Prostate gland (tissue), 2 donors: ENCODE measurements around the gene SPRYD3. TPM values are rescaled to one million over a fixed set of nuclear protein-coding genes. Genes with fewer than 3 reads are reported as not detected.
A peak's percentile ranks its signal among the peaks of the same experiment; 100 is the strongest.

Source experiments
- DNase-seq: peaks from one replicate; pipeline ENCODE4 v3.0.0-alpha.2; 2019; ENCODE audit warnings: low spot score
- H3K27ac ChIP-seq, 2 donors: fragments of 200-600 bp; sonication (generic); 2 replicates each; pipeline ENCODE4 v1.5.1; 2017 to 2019
- H3K27me3 ChIP-seq: fragments of 200-600 bp; sonication (generic); replicated peaks from 2 replicates; pipeline ENCODE4 v1.5.1; 2019; ENCODE audit not compliant: insufficient read depth
- H3K36me3 ChIP-seq, 2 donors: fragments of 200-600 bp; sonication (generic); 1 replicate in 1 of 2; 2 replicates in 1 of 2; pipeline versions ENCODE4 v1.5.1 to v1.8.1; 2017 to 2019
- H3K4me1 ChIP-seq: fragments of 200-600 bp; sonication (generic); replicated peaks from 2 replicates; pipeline ENCODE4 v1.5.1; 2019
- H3K4me3 ChIP-seq, 2 donors: fragments of 200-600 bp; sonication (generic); 2 replicates each; pipeline ENCODE4 v1.5.1; 2017 to 2019
- H3K9me3 ChIP-seq: fragments of 200-600 bp; sonication (generic); 2 replicates; pipeline ENCODE4 v1.5.1; 2017
- POLR2A ChIP-seq: fragments of 450-650 bp; IDR thresholded peaks from one replicate; pipeline ENCODE4 v1.6.1; 2016; ENCODE audit warnings: antibody characterized with exemption, mild to moderate bottlenecking
- POLR2AphosphoS5 ChIP-seq: sonication (generic); formaldehyde crosslinking; IDR thresholded peaks from one replicate; pipeline ENCODE4 v1.6.1; 2017; ENCODE audit warnings: antibody characterized with exemption
- WGBS: methylation state at CpG from one replicate; pipeline ENCODE4 v1.1.5; 2018; 5-methylcytosine and 5-hydroxymethylcytosine counted together
- intact Hi-C: fragments of 100-400 bp; cut with DNase I; formaldehyde crosslinking; loops from one replicate; pipeline ENCODE4 v1.14.2; 2022
- total RNA-seq, 2 donors: library from RNA; depleted of rRNA; stranded (reverse); fragments of >200 nt; gene quantifications; one replicate each; pipeline ENCODE4 v1.1.0, GENCODE V29; 2016
- TF ChIP-seq, protein P1 (sequence below), 4 experiments: fragments of 200-600 bp in 2 of 4; fragments of 450-650 bp in 2 of 4; sonication (generic) in 2 of 4; IDR thresholded peaks; 1 replicate in 3 of 4; 2 replicates in 1 of 4; pipeline ENCODE4 v1.5.1; 2016 to 2019; ENCODE audit warnings: antibody characterized with exemption in 4 of 4, mild to moderate bottlenecking in 2 of 4, moderate library complexity in 2 of 4

SPRYD3 gene
- total RNA-seq, 2 donors from 2014 or later: 38.7 to 54.4 TPM

DNA sequence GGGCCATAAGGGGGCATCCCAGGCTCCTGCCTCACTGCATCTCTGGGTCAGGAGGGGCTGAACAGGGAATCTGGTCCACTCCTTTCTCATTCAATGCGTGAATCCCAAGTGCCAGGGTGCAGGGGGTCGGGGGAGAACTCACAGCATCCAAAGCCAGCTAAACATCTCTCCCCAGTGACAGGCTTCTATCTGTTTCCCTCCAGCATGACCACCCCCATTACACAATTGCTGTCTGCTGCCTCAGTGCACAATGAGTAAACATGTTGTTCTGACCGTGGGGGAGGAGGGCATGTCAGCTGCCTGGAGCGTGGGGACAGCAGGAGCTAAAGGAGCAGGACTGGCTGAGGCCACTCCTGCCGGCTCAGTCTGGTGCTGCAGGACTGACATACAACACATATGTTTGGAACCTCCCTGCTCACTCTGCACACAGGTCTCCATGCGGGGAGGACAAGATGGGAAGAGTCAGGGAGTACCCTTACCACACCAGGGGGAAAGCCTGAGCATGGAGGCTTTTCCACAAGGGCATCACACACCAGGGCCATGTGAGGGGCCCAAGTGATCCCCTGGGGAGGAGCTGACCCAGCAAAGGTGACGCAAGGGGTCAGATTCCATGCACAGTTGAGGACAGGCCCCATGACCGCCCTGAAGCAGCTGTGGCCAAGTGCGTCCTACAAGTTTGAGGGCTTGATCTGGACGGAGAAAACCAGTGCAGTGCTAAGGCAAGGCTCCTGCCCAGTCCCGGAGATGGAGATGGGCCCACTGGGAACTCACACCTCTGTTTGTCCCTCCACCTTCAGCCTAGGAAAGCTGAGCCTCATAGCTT, 27.9 kb downstream of the SPRYD3 start:
- Histone ChIP-seq H3K4me3 (peak overlapping the region; percentile 24 to 52), H3K27ac (peak overlapping the region; percentile 99), H3K27me3 (no peaks in the 10 kb centered on the region), H3K9me3 (no peaks in the 10 kb centered on the region), H3K36me3 (no peaks in the 10 kb centered on the region), H3K4me1 (peaks cover 49% of the 10 kb centered on the region)
- WGBS: 40% methylated on average over 11 of the region's 11 CpGs
- TF ChIP-seq POLR2AphosphoS5 (peak; percentile 76), POLR2A (no peak)
- TF ChIP-seq, protein P1, sequence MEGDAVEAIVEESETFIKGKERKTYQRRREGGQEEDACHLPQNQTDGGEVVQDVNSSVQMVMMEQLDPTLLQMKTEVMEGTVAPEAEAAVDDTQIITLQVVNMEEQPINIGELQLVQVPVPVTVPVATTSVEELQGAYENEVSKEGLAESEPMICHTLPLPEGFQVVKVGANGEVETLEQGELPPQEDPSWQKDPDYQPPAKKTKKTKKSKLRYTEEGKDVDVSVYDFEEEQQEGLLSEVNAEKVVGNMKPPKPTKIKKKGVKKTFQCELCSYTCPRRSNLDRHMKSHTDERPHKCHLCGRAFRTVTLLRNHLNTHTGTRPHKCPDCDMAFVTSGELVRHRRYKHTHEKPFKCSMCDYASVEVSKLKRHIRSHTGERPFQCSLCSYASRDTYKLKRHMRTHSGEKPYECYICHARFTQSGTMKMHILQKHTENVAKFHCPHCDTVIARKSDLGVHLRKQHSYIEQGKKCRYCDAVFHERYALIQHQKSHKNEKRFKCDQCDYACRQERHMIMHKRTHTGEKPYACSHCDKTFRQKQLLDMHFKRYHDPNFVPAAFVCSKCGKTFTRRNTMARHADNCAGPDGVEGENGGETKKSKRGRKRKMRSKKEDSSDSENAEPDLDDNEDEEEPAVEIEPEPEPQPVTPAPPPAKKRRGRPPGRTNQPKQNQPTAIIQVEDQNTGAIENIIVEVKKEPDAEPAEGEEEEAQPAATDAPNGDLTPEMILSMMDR (IDR thresholded peaks at IDR 0.05): peak in 2 of 4 experiments; percentile 37 to 53
- intact Hi-C loops: loop anchor here (10.0 kb wide), 1 partner anchor 454 kb away; the partner anchor contains the start of genes NPFF and TARBP2
- DNase-seq: peak; percentile 66

DNA sequence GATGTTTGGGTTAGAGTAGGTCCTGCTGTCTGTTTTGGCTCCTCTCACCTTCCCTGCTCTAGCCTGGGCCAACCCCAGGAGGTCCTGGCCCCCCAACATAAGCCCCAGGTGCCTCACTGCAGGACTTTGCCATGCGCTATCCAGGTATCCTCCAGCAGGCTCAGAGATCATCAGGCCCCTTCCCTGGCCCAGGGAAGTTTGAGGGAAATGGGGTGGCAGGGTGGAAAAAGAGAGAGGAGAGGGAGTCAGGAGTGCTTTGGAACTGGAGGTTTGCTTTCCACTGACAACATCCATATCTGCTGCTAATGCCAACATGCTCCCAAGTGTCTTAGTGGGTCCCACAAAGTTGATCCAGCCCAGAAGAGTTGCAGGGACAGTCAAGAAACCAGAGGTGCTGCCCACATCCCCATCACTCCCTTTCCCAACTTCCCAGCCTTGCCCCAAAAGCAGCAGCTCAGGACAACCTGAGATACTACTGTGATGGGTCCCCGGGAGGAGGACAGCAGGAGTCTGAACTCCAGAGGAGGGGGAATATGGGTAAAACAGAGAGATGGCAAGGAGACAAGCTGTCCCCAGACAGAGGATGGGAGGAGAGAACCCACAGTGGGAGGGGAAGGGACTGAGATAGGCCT, 28.6 kb downstream of the SPRYD3 start:
- peak overlapping the region; percentile 24 to 52 for H3K4me3 ChIP-seq
- no peaks in the 10 kb centered on the region for H3K27me3 ChIP-seq
- TF ChIP-seq, protein P1 (IDR thresholded peaks at IDR 0.05): no peak
- TF ChIP-seq POLR2AphosphoS5 (no peak), POLR2A (no peak)
- no peaks in the 10 kb centered on the region for H3K36me3 ChIP-seq
- H3K9me3 ChIP-seq: no peaks in the 10 kb centered on the region
- no peak for DNase-seq
- H3K4me1 ChIP-seq: peaks cover 49% of the 10 kb centered on the region
- 45% methylated on average over 2 of the region's 2 CpGs for WGBS
- intact Hi-C loops: loop anchor here (10.0 kb wide), 1 partner anchor 454 kb away; the partner anchor contains the start of genes NPFF and TARBP2
- peak overlapping the region; percentile 99 for H3K27ac ChIP-seq

DNA sequence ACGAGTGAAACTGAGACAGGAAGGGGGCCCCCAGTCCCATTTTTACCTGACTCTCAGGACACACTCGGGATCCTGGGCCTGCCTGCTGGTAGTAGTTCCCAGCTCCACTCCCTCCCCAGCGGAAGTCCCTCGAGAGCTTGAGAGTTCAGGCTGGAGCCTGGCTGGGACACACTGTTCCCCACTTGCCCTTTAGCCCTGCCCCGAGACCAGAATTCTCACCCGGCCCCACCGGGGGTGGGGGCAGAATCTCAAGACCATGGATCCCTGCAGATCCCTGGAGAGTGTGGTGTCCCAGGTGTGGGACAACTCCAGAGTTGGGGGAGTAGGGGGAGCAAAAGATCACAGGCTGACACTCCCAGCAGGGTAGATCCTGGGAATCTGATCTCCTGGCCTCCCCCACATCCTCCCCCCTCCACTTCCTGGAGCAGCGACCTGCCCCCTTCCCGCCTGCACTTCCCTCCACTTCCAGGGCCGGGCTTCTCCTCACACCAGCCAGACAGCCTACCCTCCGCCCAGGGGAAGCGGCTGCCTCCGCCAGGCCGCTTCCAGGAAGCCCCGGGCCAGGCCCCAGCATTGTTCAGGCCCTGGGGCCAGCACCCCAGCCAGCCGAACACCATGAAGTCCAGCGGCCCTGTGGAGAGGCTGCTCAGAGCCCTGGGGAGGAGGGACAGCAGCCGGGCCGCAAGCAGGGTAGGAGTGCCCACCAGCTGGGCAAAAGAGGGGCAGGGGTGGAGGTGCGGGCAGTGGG, 29.4 kb downstream of the SPRYD3 start, which contains the start of gene TNS2:
TNS2 (plus strand) TSS at position 495 of the 748 bp plus-strand sequence; CDS start at position 616, 121 bp downstream.
- 14% methylated on average over 18 of the region's 20 CpGs for WGBS

DNA sequence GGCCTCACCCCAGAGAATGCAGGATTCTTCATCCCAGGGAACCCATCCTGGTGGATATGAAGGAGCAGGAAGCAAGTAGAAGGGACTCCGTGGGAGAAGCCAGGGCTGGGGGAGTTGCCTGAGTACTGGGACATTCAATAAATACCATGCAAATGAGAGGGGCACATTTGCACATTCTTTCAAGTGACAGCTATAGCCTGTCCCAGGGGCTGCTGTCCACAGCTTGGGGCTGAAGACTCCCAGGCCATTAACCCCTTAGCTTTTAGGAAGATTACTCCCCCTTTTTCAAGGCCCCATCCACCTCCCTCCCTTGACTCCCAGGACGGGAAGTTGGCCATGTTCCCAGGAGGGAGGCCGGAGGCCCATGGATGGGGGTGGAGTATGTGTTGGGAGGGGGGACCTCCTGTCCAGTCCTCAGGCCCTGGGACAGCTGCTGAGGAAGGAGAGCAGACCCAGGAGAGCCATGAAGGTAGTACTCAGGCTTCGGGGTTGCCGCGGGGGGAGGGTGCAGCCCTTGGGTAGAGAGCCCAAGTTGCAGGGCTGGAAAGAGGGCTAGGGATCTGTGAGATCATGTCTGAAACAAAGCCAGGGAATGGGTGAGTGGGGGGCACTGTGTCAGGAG, 30.3 kb downstream of the SPRYD3 start:
- H3K27me3 ChIP-seq: no peaks in the 10 kb centered on the region
- H3K9me3 ChIP-seq: no peaks in the 10 kb centered on the region
- peak overlapping the region; percentile 24 to 52 for H3K4me3 ChIP-seq
- WGBS: 11% methylated on average over 5 of the region's 6 CpGs
- H3K27ac ChIP-seq: peak overlapping the region; percentile 99
- no peaks in the 10 kb centered on the region for H3K36me3 ChIP-seq
- DNase-seq: no peak
- peaks cover 47% of the 10 kb centered on the region for H3K4me1 ChIP-seq
- intact Hi-C loops: no loop called here
- TF ChIP-seq, protein P1 (IDR thresholded peaks at IDR 0.05): no peak
- TF ChIP-seq POLR2A (no peak), POLR2AphosphoS5 (no peak)

More for the DNA sequence above, 29.4 kb downstream of the SPRYD3 start, which contains the start of gene TNS2:
- Histone ChIP-seq H3K36me3 (no peaks in the 10 kb centered on the region), H3K4me1 (peaks cover 49% of the 10 kb centered on the region), H3K27ac (peak within 1 kb of the TSS; percentile 99), H3K27me3 (no peaks in the 10 kb centered on the region), H3K9me3 (no peaks in the 10 kb centered on the region), H3K4me3 (peak within 1 kb of the TSS; percentile 24 to 52)
- intact Hi-C loops: loop anchor here (10.0 kb wide), 1 partner anchor 455 kb away; the partner anchor contains the start of genes NPFF and TARBP2
- DNase-seq: no peak
- TF ChIP-seq POLR2A: peak; percentile 57
- TF ChIP-seq, protein P1 (IDR thresholded peaks at IDR 0.05): no peak
- peak; percentile 35 for TF ChIP-seq POLR2AphosphoS5
